Gastroesophageal sphincter (tissue), 4 donors: Measurements from ENCODE around the gene NMUR1. TPM values are rescaled to one million over a fixed set of nuclear protein-coding genes. Genes with fewer than 3 reads are reported as not detected.

Experiments used
- ATAC-seq: fragments of 150-250 bp; one replicate; pipeline ENCODE4 v1.9.1; 2016; ENCODE audit warnings: mild to moderate bottlenecking, moderate library complexity
- H3K27ac ChIP-seq, 4 donors: fragments of 200-600 bp; sonication (generic) in 3 of 4; 1 replicate in 3 of 4; 2 replicates in 1 of 4; pipeline ENCODE4 v1.5.1; 2016 to 2019
- H3K27me3 ChIP-seq: fragments of 200-600 bp; sonication (generic); one replicate; pipeline ENCODE4 v1.5.1; 2019
- H3K36me3 ChIP-seq, 2 donors: fragments of 200-600 bp; sonication (generic); one replicate each; pipeline ENCODE4 v1.5.1; 2019; ENCODE audit warnings: control low read depth in 1 of 2
- H3K4me1 ChIP-seq, 3 donors: fragments of 200-600 bp; sonication (generic); 1 replicate in 2 of 3; 2 replicates in 1 of 3; pipeline ENCODE4 v1.5.1; 2016 to 2019; ENCODE audit warnings: control low read depth in 2 of 3
- H3K4me3 ChIP-seq, 2 donors: fragments of 200-600 bp; sonication (generic); one replicate each; pipeline ENCODE4 v1.5.1; 2019; ENCODE audit warnings: mild to moderate bottlenecking in 1 of 2, moderate library complexity in 1 of 2
- H3K9me3 ChIP-seq, 3 donors: fragments of 200-600 bp; sonication (generic); one replicate each; pipeline ENCODE4 v1.5.1; 2017 to 2019; ENCODE audit warnings: control low read depth in 2 of 3
- CTCF ChIP-seq, 4 experiments: fragments of 200-600 bp in 2 of 4; fragments of 450-650 bp in 2 of 4; sonication (generic) in 1 of 4; IDR thresholded peaks; one replicate each; pipeline ENCODE4 v1.5.1; 2017 to 2019; ENCODE audit warnings: antibody characterized with exemption in 4 of 4, mild to moderate bottlenecking in 2 of 4, moderate library complexity in 2 of 4
- EP300 ChIP-seq: sonication (generic); formaldehyde crosslinking; IDR thresholded peaks from one replicate; pipeline ENCODE4 v1.6.1; 2017; ENCODE audit warnings: antibody characterized with exemption, mild to moderate bottlenecking
- POLR2A ChIP-seq, 2 donors: fragments of 450-650 bp; IDR thresholded peaks; one replicate each; pipeline ENCODE4 v1.6.1; 2017; ENCODE audit warnings: antibody characterized with exemption in 2 of 2, mild to moderate bottlenecking in 2 of 2, moderate library complexity in 1 of 2
- POLR2AphosphoS5 ChIP-seq: sonication (generic); formaldehyde crosslinking; IDR thresholded peaks from one replicate; pipeline ENCODE4 v1.6.1; 2017; ENCODE audit warnings: antibody characterized with exemption
- WGBS, 2 donors: methylation state at CpG; one replicate each; pipeline ENCODE4 v1.1.5; 2018; ENCODE audit warnings: low coverage in 1 of 2; 5-methylcytosine and 5-hydroxymethylcytosine counted together
- total RNA-seq, 4 donors: library from RNA; depleted of rRNA; stranded (reverse); fragments of >200 nt; gene quantifications; one replicate each; pipeline ENCODE4 v1.1.0, GENCODE V29; 2016

NMUR1 gene
- total RNA-seq, 4 donors from 2014 or later = 2.2 to 7.0 (median 4.7) TPM

GRCh38 chr2:231568098-231568784 is 38.0 kb upstream of the NMUR1 start:
- Histone ChIP-seq H3K9me3 (no peaks in the 10 kb centered on the region), H3K27me3 (no peaks in the 10 kb centered on the region), H3K36me3 (no peaks in the 10 kb centered on the region), H3K27ac (no peak overlapping the region), H3K4me3 (no peak overlapping the region), H3K4me1 (peaks cover 0 to 1% (median 0%) of the 10 kb centered on the region in 3 donors)
- no peak for ATAC-seq
- no peak for TF ChIP-seq POLR2AphosphoS5
- no peak for TF ChIP-seq CTCF (IDR thresholded peaks at IDR 0.05)
- no peak for TF ChIP-seq POLR2A (IDR thresholded peaks at IDR 0.05)
- TF ChIP-seq EP300 = no peak
- 100% methylated on average over 1 of the region's 6 CpGs; no CpG with 5 or more reads in 1 of the 2 donors for WGBS, 2 donors

GRCh38 chr2:231567159-231567558 is 36.9 kb upstream of the NMUR1 start:
- Histone ChIP-seq H3K36me3 (no peaks in the 10 kb centered on the region), H3K27ac (no peak overlapping the region), H3K4me3 (no peak overlapping the region), H3K27me3 (no peaks in the 10 kb centered on the region), H3K9me3 (no peaks in the 10 kb centered on the region), H3K4me1 (no peaks in the 10 kb centered on the region)
- WGBS, 2 donors = 80 to 86% methylated on average over 2 to 3 of the region's 3 CpGs
- TF ChIP-seq POLR2A (IDR thresholded peaks at IDR 0.05) = no peak
- no peak for TF ChIP-seq POLR2AphosphoS5
- no peak for TF ChIP-seq CTCF (IDR thresholded peaks at IDR 0.05)
- no peak for TF ChIP-seq EP300
- ATAC-seq = no peak

- no peak for TF ChIP-seq EP300
- no peak for TF ChIP-seq POLR2AphosphoS5
- no peak for TF ChIP-seq CTCF (IDR thresholded peaks at IDR 0.05)
- no peak for TF ChIP-seq POLR2A (IDR thresholded peaks at IDR 0.05)
These were observed 35.8 kb upstream of the NMUR1 start for GRCh38 chr2:231565887-231566594.

GRCh38 chr2:231563378-231563961 is 33.2 kb upstream of the NMUR1 start:
- Histone ChIP-seq H3K9me3 (no peaks in the 10 kb centered on the region), H3K4me1 (no peaks in the 10 kb centered on the region), H3K4me3 (no peak overlapping the region), H3K27me3 (no peaks in the 10 kb centered on the region), H3K36me3 (no peaks in the 10 kb centered on the region), H3K27ac (no peak overlapping the region)
- ATAC-seq = peak; percentile 65
- WGBS, 2 donors = 13 to 20% methylated on average over 1 to 2 of the region's 3 CpGs
- TF ChIP-seq CTCF (IDR thresholded peaks at IDR 0.05) (peak in 3 of 4 experiments; percentile 54 to 82 (median 64)), POLR2A (IDR thresholded peaks at IDR 0.05) (no peak)

More at GRCh38 chr2:231565887-231566594, 35.8 kb upstream of the NMUR1 start:
- Histone ChIP-seq H3K4me1 (no peaks in the 10 kb centered on the region), H3K27ac (no peak overlapping the region), H3K36me3 (no peaks in the 10 kb centered on the region), H3K4me3 (no peak overlapping the region), H3K27me3 (no peaks in the 10 kb centered on the region), H3K9me3 (no peaks in the 10 kb centered on the region)
- ATAC-seq = no peak
- 60 to 62% methylated on average over 2 to 3 of the region's 4 CpGs for WGBS, 2 donors
